ENCODE data around the gene S100A13. TPM values are rescaled to one million over a fixed set of nuclear protein-coding genes. Genes with fewer than 3 reads are reported as not detected.
A peak's percentile ranks its signal among the peaks of the same experiment; 100 is the strongest.

Gene S100A13
- total RNA-seq, 2 donors from 2014 or later: 224 to 284 TPM

DNA sequence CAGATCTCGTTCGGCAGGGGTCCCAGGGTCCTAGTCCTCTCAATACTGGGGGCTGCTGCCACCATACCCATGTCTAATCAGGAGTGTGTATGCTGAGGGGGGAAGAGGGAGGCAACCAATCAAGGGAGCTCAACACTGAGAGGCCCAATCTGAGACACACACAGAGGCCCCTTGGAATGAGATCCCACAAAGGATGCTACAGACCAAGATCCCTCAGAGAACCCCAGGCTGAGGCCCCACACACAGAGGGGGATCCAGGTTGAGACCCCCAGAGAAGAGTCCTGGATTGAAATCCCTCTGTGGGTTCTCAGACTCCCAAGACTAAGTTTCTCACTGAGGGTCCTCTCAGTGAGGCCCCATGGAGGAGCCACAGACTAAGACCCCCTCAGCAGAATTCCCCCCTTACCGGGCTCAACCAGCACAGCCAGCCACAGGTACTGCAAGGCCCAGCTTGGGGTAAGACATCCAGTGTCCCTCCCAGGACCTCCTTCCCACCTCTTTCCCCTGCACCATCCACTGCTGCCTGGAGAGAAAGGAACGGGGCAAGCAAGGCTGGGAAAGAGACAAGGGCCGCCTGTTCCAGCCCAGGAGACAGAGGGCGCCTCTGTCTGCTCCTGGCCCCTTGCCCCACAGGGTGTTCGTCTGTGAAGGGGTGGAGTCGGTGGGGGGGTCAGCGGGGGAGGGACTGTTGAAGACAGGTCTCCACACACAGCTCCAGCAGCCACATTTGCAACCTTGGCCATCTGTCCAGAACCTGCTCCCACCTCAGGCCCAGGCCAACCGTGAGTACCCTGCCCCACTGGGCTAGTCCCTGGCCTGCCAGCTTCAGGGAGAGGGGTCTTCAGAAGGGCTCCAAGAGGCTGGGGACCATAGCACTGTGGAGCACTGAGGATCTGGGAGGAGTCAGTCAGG lies 666 bp upstream of the S100A13 start, which contains the start of gene S100A1:
Gene S100A1, plus strand, starts transcription at position 720 of the 912 bp plus-strand sequence. CDS start 2,088 bp downstream, outside the sequence.
- no peaks in the 10 kb centered on the region for H3K27me3 ChIP-seq (ENCODE audit: control insufficient read depth, insufficient read depth, low read length, poor library complexity, severe bottlenecking)
- DNase-seq: peak; percentile 73
- H3K9me3 Mint-ChIP-seq: no peaks in the 10 kb centered on the region
- peaks cover 32% of the 10 kb centered on the region for H3K36me3 Mint-ChIP-seq (ENCODE audit: low read depth)
- no peaks in the 10 kb centered on the region for H3K27me3 Mint-ChIP-seq (ENCODE audit: insufficient read depth)
- H3K9me3 ChIP-seq (ENCODE audit: control insufficient read depth, low read length): no peaks in the 10 kb centered on the region
- peak within 1 kb of the TSS; percentile 89 for H3K4me3 Mint-ChIP-seq
- H3K4me1 Mint-ChIP-seq: peaks cover 31% of the 10 kb centered on the region
- TF ChIP-seq, protein P1, sequence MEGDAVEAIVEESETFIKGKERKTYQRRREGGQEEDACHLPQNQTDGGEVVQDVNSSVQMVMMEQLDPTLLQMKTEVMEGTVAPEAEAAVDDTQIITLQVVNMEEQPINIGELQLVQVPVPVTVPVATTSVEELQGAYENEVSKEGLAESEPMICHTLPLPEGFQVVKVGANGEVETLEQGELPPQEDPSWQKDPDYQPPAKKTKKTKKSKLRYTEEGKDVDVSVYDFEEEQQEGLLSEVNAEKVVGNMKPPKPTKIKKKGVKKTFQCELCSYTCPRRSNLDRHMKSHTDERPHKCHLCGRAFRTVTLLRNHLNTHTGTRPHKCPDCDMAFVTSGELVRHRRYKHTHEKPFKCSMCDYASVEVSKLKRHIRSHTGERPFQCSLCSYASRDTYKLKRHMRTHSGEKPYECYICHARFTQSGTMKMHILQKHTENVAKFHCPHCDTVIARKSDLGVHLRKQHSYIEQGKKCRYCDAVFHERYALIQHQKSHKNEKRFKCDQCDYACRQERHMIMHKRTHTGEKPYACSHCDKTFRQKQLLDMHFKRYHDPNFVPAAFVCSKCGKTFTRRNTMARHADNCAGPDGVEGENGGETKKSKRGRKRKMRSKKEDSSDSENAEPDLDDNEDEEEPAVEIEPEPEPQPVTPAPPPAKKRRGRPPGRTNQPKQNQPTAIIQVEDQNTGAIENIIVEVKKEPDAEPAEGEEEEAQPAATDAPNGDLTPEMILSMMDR (conservative IDR thresholded peaks at IDR 0.05): no peak
- no peaks in the 10 kb centered on the region for H3K4me1 ChIP-seq (ENCODE audit: control insufficient read depth, insufficient read depth, low read length)
- peak within 1 kb of the TSS; percentile 96 for H3K27ac Mint-ChIP-seq
- H3K9ac ChIP-seq (ENCODE audit: extremely low read depth, low read length, poor library complexity, severe bottlenecking): peak within 1 kb of the TSS; percentile 85
- 74 to 87% methylated on average over 3 to 10 of the region's 10 CpGs for WGBS, 2 experiments (ENCODE audit: insufficient coverage in 1 of 2, insufficient read length in 1 of 2)
- H3K27ac ChIP-seq (ENCODE audit: low read depth, low read length): peak within 1 kb of the TSS; percentile 63
- H3K4me3 ChIP-seq (ENCODE audit: low read length): peak within 1 kb of the TSS; percentile 99
- peaks cover 29% of the 10 kb centered on the region for H3K36me3 ChIP-seq (ENCODE audit: control insufficient read depth, insufficient read depth, low read length)

GRCh38 chr1:153626477-153626903 lies 815 bp downstream of the S100A13 start:
- Mint-ChIP-seq H3K4me1 (peaks cover 31% of the 10 kb centered on the region), H3K4me3 (peak overlapping the region; percentile 89), H3K36me3 (ENCODE audit: low read depth) (peaks cover 41% of the 10 kb centered on the region), H3K27ac (peak overlapping the region; percentile 96), H3K27me3 (ENCODE audit: insufficient read depth) (no peaks in the 10 kb centered on the region), H3K9me3 (no peaks in the 10 kb centered on the region)
- Histone ChIP-seq H3K27me3 (ENCODE audit: control insufficient read depth, insufficient read depth, low read length, poor library complexity, severe bottlenecking) (no peaks in the 10 kb centered on the region), H3K4me3 (ENCODE audit: low read length) (peak overlapping the region; percentile 99), H3K36me3 (ENCODE audit: control insufficient read depth, insufficient read depth, low read length) (peaks cover 44% of the 10 kb centered on the region), H3K9me3 (ENCODE audit: control insufficient read depth, low read length) (no peaks in the 10 kb centered on the region), H3K4me1 (ENCODE audit: control insufficient read depth, insufficient read depth, low read length) (no peaks in the 10 kb centered on the region), H3K27ac (ENCODE audit: low read depth, low read length) (peak overlapping the region; percentile 63), H3K9ac (ENCODE audit: extremely low read depth, low read length, poor library complexity, severe bottlenecking) (peak overlapping the region; percentile 85)
- no peak for DNase-seq
- TF ChIP-seq, protein P1 (conservative IDR thresholded peaks at IDR 0.05): no peak
- WGBS, 2 experiments (ENCODE audit: insufficient coverage in 1 of 2, insufficient read length in 1 of 2): 58 to 75% methylated on average over 2 to 3 of the region's 3 CpGs

DNA sequence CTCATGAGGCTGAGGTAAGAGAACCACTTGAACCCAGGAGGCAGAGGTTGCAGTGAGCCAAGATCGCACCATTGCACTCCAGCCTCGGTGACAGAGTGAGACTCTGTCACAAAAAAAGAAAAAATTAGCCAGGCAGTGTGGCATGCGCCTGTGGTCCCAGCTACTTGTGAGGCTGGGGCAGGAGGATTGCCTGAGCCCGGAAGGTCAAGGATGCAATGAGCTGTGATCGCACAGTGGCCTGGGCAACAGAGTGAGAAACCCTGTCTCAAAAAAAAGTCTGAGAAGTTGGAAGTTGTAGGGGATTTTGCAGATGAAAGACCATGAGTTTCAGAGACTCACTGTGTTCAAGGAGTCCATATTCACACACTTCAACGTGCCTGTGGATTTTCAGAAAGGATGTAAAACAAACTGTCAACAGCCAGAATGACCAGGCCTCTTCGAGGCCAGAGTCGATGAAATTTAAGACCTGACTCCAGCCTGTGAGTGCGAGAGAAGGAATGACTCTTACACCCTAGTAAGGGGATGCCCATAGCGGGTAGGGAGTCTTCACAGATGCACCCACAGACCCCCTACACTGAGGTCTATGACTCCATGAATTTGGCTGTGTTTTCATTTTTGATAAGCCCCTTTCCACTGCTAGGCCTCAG lies 2.2 kb downstream of the S100A13 start:
- no peaks in the 10 kb centered on the region for H3K4me1 ChIP-seq (ENCODE audit: control insufficient read depth, insufficient read depth, low read length)
- Mint-ChIP-seq H3K27me3 (ENCODE audit: insufficient read depth) (no peaks in the 10 kb centered on the region), H3K36me3 (ENCODE audit: low read depth) (peaks cover 49% of the 10 kb centered on the region), H3K27ac (no peak overlapping the region), H3K4me3 (peak overlapping the region; percentile 89), H3K9me3 (no peaks in the 10 kb centered on the region), H3K4me1 (peaks cover 31% of the 10 kb centered on the region)
- H3K36me3 ChIP-seq (ENCODE audit: control insufficient read depth, insufficient read depth, low read length): peaks cover 56% of the 10 kb centered on the region
- no peaks in the 10 kb centered on the region for H3K27me3 ChIP-seq (ENCODE audit: control insufficient read depth, insufficient read depth, low read length, poor library complexity, severe bottlenecking)
- no peak overlapping the region for H3K27ac ChIP-seq (ENCODE audit: low read depth, low read length)
- TF ChIP-seq, protein P1 (conservative IDR thresholded peaks at IDR 0.05): no peak
- peak overlapping the region; percentile 47 for H3K9ac ChIP-seq (ENCODE audit: extremely low read depth, low read length, poor library complexity, severe bottlenecking)
- DNase-seq: no peak
- no peaks in the 10 kb centered on the region for H3K9me3 ChIP-seq (ENCODE audit: control insufficient read depth, low read length)
- peak overlapping the region; percentile 99 for H3K4me3 ChIP-seq (ENCODE audit: low read length)
- WGBS, 2 experiments (ENCODE audit: insufficient coverage in 1 of 2, insufficient read length in 1 of 2): 95 to 100% methylated on average over 10 of the region's 10 CpGs

All from endodermal cell (in vitro differentiated cells).